CD4-positive, alpha-beta T cell (primary cell): Measurements from ENCODE around the gene SCAI. TPM values are rescaled to one million over a fixed set of nuclear protein-coding genes. Genes with fewer than 3 reads are reported as not detected.
"Not testable (repeated sequence)": the region's sequence is repeated elsewhere in the genome, so short reads cannot be mapped to it uniquely, and the experiment has no call there.

Experiments
- ATAC-seq: fragments of 200-7000 bp; cut with Tn5 transposase; one replicate; pipeline ENCODE4 v1.10.0; 2022; ENCODE audit warnings: mild to moderate bottlenecking; ENCODE audit not compliant: poor library complexity
- CTCF ChIA-PET: fragments of 350-600 bp; sonication (Branson Sonifier 250); formaldehyde crosslinking; loops from one replicate; lab custom pipeline; 2021; ENCODE audit warnings: antibody characterized with exemption, inconsistent platforms; lab: Charles Lee
- POLR2A ChIA-PET: fragments of 350-600 bp; sonication (Branson Sonifier 250); formaldehyde crosslinking; loops from one replicate; lab custom pipeline; 2021; ENCODE audit warnings: antibody characterized with exemption, inconsistent platforms; lab: Charles Lee
- DNase-seq, 14 experiments: peaks; one replicate each; pipeline ENCODE4 v3.0.0-alpha.2; 2013 to 2020; ENCODE audit warnings: mixed read lengths in 2 of 14
- H3K27ac ChIP-seq, 2 donors: one replicate each; pipeline versions ENCODE4 v1.5.1 to v1.7.0; 2013; ENCODE audit warnings: low read length in 2 of 2, low read depth in 1 of 2, mild to moderate bottlenecking in 1 of 2
- H3K27me3 ChIP-seq, 2 experiments: 1 replicate in 1 of 2; 2 replicates in 1 of 2; pipeline versions ENCODE4 v1.6.1 to v1.7.0; 2013; ENCODE audit warnings: low read length in 2 of 2, control low read depth in 1 of 2, mild to moderate bottlenecking in 1 of 2, moderate library complexity in 1 of 2; ENCODE audit not compliant: insufficient read depth in 2 of 2, control insufficient read depth in 1 of 2
- H3K36me3 ChIP-seq: one replicate; pipeline ENCODE4 v1.6.1; 2013; ENCODE audit warnings: low read length, control low read depth; ENCODE audit not compliant: insufficient read depth
- H3K4me1 ChIP-seq: one replicate; pipeline ENCODE4 v1.6.1; 2013; ENCODE audit warnings: low read length, control low read depth; ENCODE audit not compliant: insufficient read depth
- H3K4me3 ChIP-seq: one replicate; pipeline ENCODE4 v1.5.1; 2013; ENCODE audit warnings: mild to moderate bottlenecking, low read length, moderate library complexity
- H3K9me3 ChIP-seq, 2 experiments: 1 replicate in 1 of 2; 2 replicates in 1 of 2; pipeline versions ENCODE4 v1.6.1 to v1.7.0; 2013; ENCODE audit warnings: low read length in 2 of 2, mild to moderate bottlenecking in 2 of 2, control low read depth in 1 of 2, moderate library complexity in 1 of 2; ENCODE audit not compliant: control insufficient read depth in 1 of 2, insufficient read depth in 1 of 2
- H3K27ac Mint-ChIP-seq: one replicate; pipeline ENCODE4 v1.8.0; 2020; ENCODE audit warnings: mixed read lengths
- H3K27me3 Mint-ChIP-seq: one replicate; pipeline ENCODE4 v1.8.0; 2021; ENCODE audit warnings: mixed read lengths
- H3K36me3 Mint-ChIP-seq: one replicate; pipeline ENCODE4 v1.8.0; 2021; ENCODE audit warnings: low read depth, mixed read lengths
- H3K4me1 Mint-ChIP-seq: one replicate; pipeline ENCODE4 v1.8.0; 2021; ENCODE audit warnings: low read depth, mixed read lengths
- H3K4me3 Mint-ChIP-seq: one replicate; pipeline ENCODE4 v1.8.0; 2020; ENCODE audit warnings: mild to moderate bottlenecking, mixed read lengths
- H3K9me3 Mint-ChIP-seq: one replicate; pipeline ENCODE4 v1.8.0; 2020; ENCODE audit warnings: mixed read lengths
- CTCF ChIP-seq: fragments of 200-600 bp; IDR thresholded peaks from one replicate; pipeline ENCODE4 v1.8.0; 2022; ENCODE audit warnings: antibody characterized with exemption, mild to moderate bottlenecking
- intact Hi-C, 2 experiments: fragments of 100-400 bp; cut with DNase I in 1 of 2; cut with micrococcal nuclease in 1 of 2; formaldehyde crosslinking; loops; one replicate each; pipeline versions ENCODE4 v1.15.1 to v1.9.0; 2023 to 2025; cut with DNase I, micrococcal nuclease
- total RNA-seq, 174 experiments: library from RNA in 2 of 174; stranded (reverse) in 2 of 174; gene quantifications; one replicate each; pipeline ENCODE4 v1.2.3 and lab custom pipeline; 2021 to 2026

The SCAI gene
- total RNA-seq, 2 experiments from 2014 or later: 11.6 to 13.4 TPM

GRCh38 chr9:124964604-124965003 lies 178.7 kb downstream of the SCAI start:
- Histone ChIP-seq H3K9me3 (no peaks in the 10 kb centered on the region), H3K4me3 (no peak overlapping the region), H3K27me3 (no peaks in the 10 kb centered on the region), H3K27ac (peak overlapping the region; percentile 39 to 74), H3K36me3 (peaks cover 4% of the 10 kb centered on the region), H3K4me1 (peaks cover 21% of the 10 kb centered on the region)
- TF ChIP-seq CTCF: no peak
- Mint-ChIP-seq H3K9me3 (no peaks in the 10 kb centered on the region), H3K36me3 (peaks cover 22% of the 10 kb centered on the region), H3K27ac (peak overlapping the region; percentile 96), H3K4me3 (peak overlapping the region; percentile 54), H3K27me3 (no peaks in the 10 kb centered on the region), H3K4me1 (peaks cover 43% of the 10 kb centered on the region)
- intact Hi-C loops: loop anchor here in 1 of 2 experiments (1.0 kb wide), 2 partner anchors 23 to 179 kb away; partner anchors contain the start of genes GOLGA1 and SCAI
- ChIA-PET POLR2A (interaction anchor here (1.4 to 6.4 kb wide), 6 partner anchors 9 to 230 kb away, joined by 3 to 108 read pairs (median 6); partner anchors contain the start of gene GOLGA1), CTCF (no interaction called here)
- ATAC-seq (no peak), DNase-seq (no peak)

GRCh38 chr9:124964056-124964455 lies 179.3 kb downstream of the SCAI start:
- intact Hi-C loops: no loop called here
- TF ChIP-seq CTCF: no peak
- no peaks in the 10 kb centered on the region for H3K9me3 ChIP-seq
- POLR2A ChIA-PET: interaction anchor here (1.4 to 6.4 kb wide), 3 partner anchors 22 to 95 kb away, joined by 3 to 108 read pairs (median 4); partner anchors contain the start of gene GOLGA1
- Mint-ChIP-seq H3K27me3 (no peaks in the 10 kb centered on the region), H3K4me3 (peak overlapping the region; percentile 32), H3K9me3 (no peaks in the 10 kb centered on the region), H3K27ac (peak overlapping the region; percentile 96), H3K36me3 (peaks cover 20% of the 10 kb centered on the region), H3K4me1 (peaks cover 43% of the 10 kb centered on the region)
- DNase-seq (peak in 1 of 14 experiments; percentile 16), ATAC-seq (no peak)
- peaks cover 4% of the 10 kb centered on the region for H3K36me3 ChIP-seq
- CTCF ChIA-PET: no interaction called here
- peak overlapping the region; percentile 39 to 74 for H3K27ac ChIP-seq
- H3K4me3 ChIP-seq: no peak overlapping the region
- no peaks in the 10 kb centered on the region for H3K27me3 ChIP-seq
- H3K4me1 ChIP-seq: peaks cover 21% of the 10 kb centered on the region

- no peak overlapping the region for H3K27ac Mint-ChIP-seq
- H3K4me1 Mint-ChIP-seq: peaks cover 19% of the 10 kb centered on the region
- H3K36me3 ChIP-seq: no peaks in the 10 kb centered on the region
- H3K4me3 Mint-ChIP-seq: no peak overlapping the region
- TF ChIP-seq CTCF: no peak
- no peaks in the 10 kb centered on the region for H3K9me3 ChIP-seq
- no peak for ATAC-seq
- no peak overlapping the region for H3K4me3 ChIP-seq
- H3K27me3 ChIP-seq: no peaks in the 10 kb centered on the region
- intact Hi-C loops: no loop called here
- no peaks in the 10 kb centered on the region for H3K9me3 Mint-ChIP-seq
- DNase-seq: no peak
- no peaks in the 10 kb centered on the region for H3K27me3 Mint-ChIP-seq
- ChIA-PET POLR2A (no interaction called here), CTCF (no interaction called here)
- H3K36me3 Mint-ChIP-seq: peaks cover 3% of the 10 kb centered on the region
- H3K27ac ChIP-seq: no peak overlapping the region
- H3K4me1 ChIP-seq: peaks cover 19% of the 10 kb centered on the region
Observed at GRCh38 chr9:124960409-124960752, 182.9 kb downstream of the SCAI start.

GRCh38 chr9:124959671-124960408 lies 183.5 kb downstream of the SCAI start:
- peaks cover 15% of the 10 kb centered on the region for H3K4me1 ChIP-seq
- H3K9me3 ChIP-seq, CTCF ChIA-PET, H3K36me3 Mint-ChIP-seq, H3K4me3 Mint-ChIP-seq, H3K36me3 ChIP-seq, H3K27me3 ChIP-seq, intact Hi-C loops, H3K9me3 Mint-ChIP-seq, H3K27ac ChIP-seq, H3K27me3 Mint-ChIP-seq, H3K27ac Mint-ChIP-seq, H3K4me3 ChIP-seq, ATAC-seq, DNase-seq, POLR2A ChIA-PET: not testable (repeated sequence)
- peaks cover 14% of the 10 kb centered on the region for H3K4me1 Mint-ChIP-seq
